ENCODE results near the gene OR4S1.
"Not testable (repeated sequence)": the region's sequence is repeated elsewhere in the genome, so short reads cannot be mapped to it uniquely, and the experiment has no call there.

OR4S1 gene, protein sequence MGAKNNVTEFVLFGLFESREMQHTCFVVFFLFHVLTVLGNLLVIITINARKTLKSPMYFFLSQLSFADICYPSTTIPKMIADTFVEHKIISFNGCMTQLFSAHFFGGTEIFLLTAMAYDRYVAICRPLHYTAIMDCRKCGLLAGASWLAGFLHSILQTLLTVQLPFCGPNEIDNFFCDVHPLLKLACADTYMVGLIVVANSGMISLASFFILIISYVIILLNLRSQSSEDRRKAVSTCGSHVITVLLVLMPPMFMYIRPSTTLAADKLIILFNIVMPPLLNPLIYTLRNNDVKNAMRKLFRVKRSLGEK

DNA sequence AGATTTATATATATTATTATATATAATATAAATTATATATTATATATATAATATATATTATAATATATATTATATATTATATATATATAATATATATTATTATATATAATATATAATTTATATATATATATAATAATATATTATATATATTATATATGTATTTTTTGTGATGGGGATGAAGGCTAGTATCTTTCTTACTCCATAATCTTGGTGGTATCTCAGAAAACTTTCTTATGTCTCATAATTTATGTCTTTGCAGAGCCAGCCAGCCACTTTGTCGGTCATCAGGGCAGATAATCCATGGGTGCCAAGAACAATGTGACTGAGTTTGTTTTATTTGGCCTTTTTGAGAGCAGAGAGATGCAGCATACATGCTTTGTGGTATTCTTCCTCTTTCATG, at the start of gene OR4S1:
Gene OR4S1 (plus strand): TSS at position 301 of the 400 bp plus-strand sequence. CDS start 0 bp downstream, at position 301.
- DNase-seq (ENCODE audit: low read depth in 2 of 2), result no peak

DNA sequence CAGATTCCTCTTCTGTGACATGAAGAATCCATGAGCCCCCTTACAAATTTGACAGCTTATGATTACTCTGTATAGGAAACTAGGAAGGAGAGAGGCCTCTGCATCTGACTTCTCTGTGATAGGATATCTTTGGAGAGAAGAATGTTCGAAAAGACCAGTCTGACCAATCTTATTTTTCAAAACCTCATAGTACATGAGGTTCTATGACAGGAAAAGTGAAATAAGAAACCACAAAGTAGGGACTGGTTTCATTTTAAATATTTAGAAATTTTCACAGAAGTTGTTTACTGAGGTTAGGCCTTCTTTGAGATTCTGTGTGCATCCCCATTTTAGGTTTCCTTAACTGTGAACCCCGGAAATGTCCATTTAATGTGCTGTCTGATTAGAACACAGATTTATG, 44.4 kb upstream of the OR4S1 start:
- DNase-seq (ENCODE audit: low read depth in 2 of 2), result no peak

DNA sequence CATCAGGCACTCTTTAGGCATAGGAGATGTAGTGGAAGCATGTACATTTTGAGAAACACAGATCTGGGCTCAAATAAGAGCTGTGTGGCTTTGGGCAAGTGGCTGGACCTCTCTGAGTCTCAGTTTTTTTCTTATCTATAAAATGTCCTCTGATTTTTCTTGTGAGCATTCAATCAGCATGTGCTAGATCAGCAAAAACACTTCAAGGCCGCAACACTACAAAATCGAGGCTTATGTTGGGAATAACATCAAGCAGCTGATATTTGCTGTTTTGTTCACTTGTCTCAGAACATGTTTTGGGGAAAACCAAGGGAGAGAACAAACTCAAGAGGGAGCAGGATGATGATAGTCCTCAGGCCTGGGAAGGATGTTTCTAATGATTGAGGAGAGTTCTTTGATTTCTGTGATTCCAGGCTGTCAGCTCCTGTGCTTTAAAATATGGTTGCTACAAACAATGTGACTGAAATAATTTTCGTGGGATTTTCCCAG, 42.6 kb upstream of the OR4S1 start, which contains the start of gene OR4X1:
Gene OR4X1 (plus strand): TSS at position 439 of the 489 bp plus-strand sequence. CDS start 0 bp downstream, at position 439.
- DNase-seq (ENCODE audit: low read depth in 2 of 2), result no peak

DNA sequence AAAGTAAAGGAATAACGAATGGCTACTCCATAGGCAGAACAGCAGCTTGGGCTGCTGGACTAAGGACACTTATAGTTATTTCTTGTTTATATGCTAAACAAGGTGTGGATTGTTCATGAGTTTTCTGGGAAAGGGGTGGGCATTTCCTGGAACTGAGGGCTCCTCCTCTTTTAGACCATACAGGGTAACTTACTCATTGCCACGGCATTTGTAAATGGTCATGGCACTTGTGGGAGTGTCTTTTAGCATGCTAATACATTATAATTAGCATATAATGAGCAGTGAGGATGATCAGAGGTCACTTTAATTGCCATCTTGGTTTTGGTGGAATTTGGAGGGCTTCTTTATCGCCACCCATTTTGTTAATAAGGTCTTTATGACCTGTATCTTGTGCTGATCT, 35.4 kb upstream of the OR4S1 start:
- no peak for DNase-seq (ENCODE audit: low read depth in 2 of 2)

DNA sequence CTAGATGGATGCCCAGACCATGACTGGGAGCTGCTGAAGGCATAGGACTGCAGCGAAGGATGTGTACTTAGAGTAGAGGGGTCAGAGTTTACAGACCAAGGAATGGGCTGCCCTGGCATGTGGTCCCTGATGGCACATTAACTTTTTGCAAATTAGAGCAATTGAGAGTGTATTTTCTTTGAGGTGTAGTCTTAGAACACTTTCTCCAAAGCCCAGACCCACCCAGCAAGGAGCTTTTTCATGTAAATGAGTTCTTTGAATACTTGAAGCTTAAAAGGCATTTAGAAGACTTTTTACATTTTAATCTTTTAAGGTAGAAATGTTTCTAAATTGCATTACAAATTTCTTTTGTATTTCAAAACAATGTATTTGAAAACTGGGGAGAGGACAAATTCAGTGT, 33.4 kb upstream of the OR4S1 start:
- DNase-seq (ENCODE audit: low read depth in 2 of 2), result no peak

DNA sequence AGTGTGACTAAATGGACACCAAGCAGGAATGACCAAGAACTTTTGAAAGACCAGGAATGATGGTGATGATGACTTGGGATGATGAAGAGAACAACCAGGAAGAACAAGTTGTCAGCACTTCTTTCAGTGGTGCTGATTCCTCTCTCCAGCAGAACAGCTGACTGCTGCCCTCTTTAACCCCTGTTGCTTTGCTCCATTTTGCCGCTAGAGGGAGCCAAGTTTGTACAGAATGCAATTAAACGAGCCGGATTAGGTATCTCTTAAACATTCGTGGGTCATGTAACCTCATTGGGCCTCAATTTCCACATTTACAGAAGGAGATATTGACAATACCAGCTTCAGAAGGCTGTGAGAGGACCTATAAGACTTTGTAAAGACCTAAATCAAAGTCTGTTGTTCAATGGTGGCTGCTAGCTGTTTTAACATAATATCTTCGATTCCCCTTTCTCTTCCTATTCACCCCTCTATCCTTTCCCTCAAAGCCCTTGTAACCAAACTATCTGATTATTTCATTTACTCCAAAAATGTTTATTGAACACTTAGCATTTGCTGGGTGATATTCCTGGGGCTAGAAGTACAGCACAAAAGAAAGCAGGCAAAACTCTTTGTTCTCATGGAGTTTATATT, 1.9 kb downstream of the OR4S1 start:
- peak; percentile 56 to 68 for DNase-seq (ENCODE audit: low read depth in 2 of 2)

DNA sequence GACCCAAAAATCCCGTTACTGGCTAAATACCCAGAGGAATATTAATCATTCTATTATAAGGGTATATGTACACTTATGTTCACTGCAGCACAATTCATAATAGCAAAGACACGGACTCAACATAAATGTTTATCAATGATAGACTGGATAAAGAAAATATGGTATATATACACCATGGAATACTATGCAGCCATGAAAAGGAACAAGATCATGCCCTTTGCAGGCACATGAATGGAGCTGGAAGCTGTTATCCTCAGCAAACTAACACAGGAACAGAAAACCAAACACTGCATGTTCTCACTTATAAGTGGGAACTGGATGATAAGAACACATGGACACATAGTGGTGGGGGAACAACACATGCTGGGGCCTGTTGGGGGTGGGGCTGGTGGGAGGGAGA, 7.6 kb downstream of the OR4S1 start:
- DNase-seq (ENCODE audit: low read depth in 2 of 2), result not testable (repeated sequence)

DNA sequence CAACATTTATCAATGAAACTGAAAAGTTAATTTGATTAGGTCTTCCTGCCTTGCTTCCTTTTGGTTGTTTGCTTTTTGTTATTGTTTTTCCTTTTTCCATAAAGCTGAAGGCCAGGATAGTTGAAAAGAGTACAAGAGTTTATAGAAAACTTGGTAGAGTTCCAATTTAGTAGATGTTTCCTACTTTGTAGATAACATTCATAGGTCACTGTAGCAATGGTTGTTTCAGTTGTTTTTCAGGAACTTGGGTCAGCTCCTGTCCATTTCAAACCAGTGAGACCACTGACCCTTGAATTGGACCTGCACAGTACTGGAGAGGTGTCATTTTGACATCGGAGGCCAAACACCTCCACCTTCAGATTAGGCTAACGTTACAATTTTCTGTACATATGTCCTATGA, 13.8 kb downstream of the OR4S1 start:
- DNase-seq (ENCODE audit: low read depth in 2 of 2), result not testable (repeated sequence)

DNA sequence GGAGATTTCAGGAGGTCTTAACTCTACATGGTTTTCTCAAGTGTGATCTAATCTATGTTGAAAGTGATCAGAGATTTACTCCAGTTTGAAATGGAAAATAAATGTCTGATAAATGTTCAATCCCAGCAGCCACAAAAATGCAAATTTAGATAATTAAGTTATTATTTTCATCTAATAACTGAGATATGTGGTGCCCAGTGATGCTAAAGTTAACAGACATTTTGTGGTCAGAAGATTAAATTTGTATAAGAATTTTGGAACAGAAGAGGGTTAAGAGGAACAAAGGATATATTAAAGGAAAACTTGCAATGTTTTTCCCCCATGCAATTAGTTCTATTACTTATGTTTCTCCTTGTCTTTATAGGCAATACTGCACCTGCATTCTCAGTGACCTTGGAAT, 18.6 kb downstream of the OR4S1 start, which contains the start of gene OR4C3:
Gene OR4C3 (plus strand): TSS at position 301 of the 400 bp plus-strand sequence. CDS start 102 bp downstream, outside the sequence.
- not testable (repeated sequence) for DNase-seq (ENCODE audit: low read depth in 2 of 2)

DNA sequence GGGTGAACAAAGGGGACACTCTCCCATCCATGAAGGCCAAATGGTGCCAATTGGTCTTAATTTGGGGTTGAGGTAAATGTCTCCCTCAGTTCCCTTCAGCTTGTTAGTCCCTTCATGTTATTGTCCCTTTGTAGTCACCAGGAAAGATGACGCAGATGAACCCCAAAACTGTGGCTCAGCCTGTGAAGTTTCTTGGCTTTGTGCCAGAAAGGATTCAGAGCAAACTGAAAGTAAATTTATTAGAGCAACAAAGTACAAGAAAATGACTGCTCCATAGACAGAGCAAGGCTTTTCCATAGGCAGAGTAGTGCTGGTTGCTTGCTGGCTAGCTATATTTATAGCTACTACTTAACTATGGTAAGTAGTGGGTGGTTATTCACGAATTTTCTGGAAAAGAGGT, 35.4 kb downstream of the OR4S1 start:
- no peak for DNase-seq (ENCODE audit: low read depth in 2 of 2)

DNA sequence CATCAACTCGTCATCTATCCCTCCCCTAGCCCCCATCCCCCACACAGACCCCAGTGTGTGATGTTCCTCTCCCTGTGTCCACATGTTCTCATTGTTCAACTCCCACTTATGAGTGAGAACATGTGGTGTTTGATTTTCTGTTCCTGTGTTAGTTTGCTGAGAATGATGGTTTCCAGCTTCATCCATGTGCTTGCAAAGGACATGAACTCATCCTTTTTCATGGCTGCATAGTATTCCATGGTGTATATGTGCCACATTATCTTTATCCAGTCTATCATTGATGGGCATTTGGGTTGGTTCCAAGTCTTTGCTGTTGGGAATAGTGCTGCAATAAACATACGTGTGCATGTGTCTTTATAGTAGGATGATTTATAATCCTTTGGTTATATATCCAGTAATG, 36.5 kb downstream of the OR4S1 start:
- DNase-seq (ENCODE audit: low read depth in 2 of 2), result not testable (repeated sequence)

DNA sequence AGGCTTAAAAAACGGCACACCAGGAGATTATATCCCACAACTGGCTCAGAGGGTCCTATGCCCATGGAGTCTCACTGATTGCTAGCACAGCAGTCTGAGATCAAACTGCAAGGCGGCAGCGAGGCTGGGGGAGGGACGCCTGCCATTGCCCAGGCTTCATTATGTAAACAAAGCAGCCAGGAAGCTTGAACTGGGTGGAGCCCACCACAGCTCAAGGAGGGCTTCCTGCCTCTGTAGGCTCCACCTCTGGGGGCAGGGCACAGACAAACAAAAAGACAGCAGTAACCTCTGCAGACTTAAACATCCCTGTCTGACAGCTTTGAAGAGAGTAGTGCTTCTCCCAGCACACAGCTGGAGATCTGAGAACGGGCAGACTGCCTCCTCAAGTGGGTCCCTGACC, 40.3 kb downstream of the OR4S1 start:
- DNase-seq (ENCODE audit: low read depth in 2 of 2), result not testable (repeated sequence)

DNA sequence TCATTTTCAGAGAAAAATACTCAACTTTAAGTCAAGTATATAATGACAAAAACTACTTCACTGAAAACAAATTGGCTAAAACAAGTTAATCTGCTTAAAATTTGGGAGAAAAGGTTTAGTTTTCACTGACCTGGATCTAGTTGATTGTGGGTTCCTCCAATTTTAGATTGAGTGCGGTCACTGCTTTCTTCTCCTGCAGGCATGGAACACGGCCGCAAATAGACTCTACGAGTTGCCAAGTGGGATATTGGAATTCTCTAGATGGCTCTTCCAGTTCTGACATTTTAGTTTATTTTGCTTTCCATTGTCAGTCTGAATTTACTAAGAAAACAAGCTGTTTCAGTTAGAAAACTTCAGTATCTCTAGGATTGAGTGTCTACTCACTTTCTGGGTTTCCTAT, 48.0 kb downstream of the OR4S1 start:
- no peak for DNase-seq (ENCODE audit: low read depth in 2 of 2)

DNA sequence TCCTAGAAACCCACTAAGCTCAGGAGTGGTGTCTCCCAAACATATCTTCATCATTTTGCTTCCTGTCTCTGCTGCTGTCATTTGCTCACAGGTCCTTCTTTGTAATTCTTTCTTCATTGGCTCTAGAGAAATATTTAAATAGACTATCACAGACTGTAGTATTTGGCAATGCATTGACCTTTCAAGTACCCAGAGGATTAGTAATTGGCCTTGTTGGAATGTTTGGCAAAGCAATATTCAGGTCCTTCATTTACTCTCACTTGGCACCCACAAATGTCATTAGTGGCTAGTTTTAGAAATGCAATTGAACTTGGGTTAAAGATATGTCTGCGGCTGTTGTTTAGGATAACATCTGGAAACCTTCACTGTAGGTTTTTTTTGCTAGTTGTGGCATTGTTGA, 48.7 kb downstream of the OR4S1 start:
- DNase-seq (ENCODE audit: low read depth in 2 of 2), result no peak
